HG03469 (cell line): ENCODE data around the gene SOHLH2.

ENCODE experiments used
- ATAC-seq: cut with Tn5 transposase; IDR thresholded peaks from one replicate; pipeline ENCODE4 v1.9.1; 2021; ENCODE audit warnings: mild to moderate bottlenecking, moderate library complexity, moderate number of reproducible peaks; ENCODE audit not compliant: unreplicated experiment

SOHLH2 gene

DNA sequence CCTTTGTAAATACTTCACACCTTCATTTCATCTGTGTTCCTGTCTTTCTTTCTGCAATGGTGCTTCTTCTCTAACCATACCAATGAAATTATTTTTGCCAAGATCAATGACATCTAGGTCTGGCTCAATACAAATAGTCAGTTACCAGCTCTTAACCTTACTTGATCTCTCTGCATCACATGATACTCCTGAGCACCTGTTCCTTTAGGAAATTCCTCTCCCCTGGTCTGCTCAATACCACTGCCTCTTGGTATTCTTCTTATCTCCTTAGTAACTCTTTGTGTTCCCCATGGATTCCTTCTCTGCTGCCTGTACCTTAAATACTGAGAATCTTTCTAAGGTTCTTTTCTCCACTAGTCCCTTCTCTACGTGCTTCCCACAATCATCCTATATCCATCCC lies 25.9 kb downstream of the SOHLH2 start:
- ATAC-seq, result no peak

- no peak for ATAC-seq
These were observed 30.5 kb downstream of the SOHLH2 start for GRCh38 chr13:36183901-36184300.

DNA sequence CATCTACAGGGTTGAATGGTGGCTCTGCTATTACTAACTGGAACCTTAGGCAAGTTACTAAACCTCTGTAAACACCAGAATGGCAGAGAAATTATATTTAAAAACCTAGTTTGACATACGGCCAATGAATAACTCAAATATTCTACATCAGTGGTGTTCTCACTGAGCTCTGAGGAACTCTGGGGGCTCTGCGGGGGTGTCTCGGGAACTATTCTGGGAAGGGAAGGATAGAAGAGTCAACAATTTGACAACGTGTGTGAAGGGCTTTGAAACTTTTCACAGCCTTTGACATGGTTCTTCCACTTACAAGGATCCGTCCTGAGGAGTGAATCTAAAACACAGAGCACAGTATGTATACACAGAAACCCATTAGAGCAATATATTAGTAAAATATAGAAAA lies 38.7 kb downstream of the SOHLH2 start:
- no peak for ATAC-seq

DNA sequence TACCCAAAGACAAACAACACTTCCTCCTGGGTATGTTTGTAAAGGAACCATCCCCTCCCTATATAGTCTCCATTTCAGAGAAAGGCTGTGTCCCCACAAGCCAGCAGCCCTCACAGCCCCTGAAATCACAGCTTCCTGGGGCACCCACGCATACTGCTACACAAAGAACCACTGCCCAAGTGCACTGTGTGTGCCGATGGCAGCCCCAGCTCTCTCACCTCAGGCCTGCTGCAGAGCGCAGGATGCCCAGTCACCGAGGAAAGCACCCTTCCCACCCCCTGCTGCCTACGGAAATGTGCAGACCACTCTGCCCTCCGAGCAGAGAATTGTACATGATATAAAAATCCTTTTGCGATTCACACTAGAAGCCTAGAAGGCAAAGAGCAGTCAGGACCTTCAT lies 39.4 kb downstream of the SOHLH2 start:
- ATAC-seq, result no peak

DNA sequence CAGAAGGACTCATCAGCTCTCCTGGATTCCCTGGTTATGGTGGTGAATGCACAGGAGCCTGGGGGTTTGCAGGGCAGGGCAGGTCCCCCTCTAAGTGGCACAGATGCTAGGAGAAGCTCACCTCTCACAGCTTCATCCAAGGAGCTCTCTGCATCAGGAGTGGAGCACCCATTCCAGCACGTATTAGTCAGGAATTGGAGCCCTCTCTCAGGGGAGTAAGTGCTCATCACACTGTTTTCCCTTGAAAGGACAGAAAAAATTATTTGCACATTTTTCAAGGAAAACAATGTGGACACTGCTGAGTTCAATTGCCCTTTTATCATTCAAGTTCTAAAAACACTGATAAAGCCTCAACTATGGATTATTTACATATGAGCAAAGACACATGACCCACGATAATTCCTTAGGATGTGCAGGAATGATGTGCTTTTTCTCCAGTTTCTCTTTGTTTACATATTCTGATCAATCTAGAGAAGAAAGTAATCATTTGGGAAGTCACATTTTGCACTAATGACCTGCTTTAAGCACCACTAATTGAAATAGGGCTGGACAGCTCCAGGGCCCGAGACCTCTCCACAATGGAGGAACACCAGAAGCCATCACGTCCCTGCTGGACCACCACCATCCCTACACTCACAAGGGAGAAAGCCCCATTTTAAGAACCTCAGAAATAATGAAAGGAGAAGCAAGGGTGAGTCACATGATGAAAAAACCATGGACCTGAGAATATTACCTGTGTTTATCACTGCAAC lies 40.6 kb downstream of the SOHLH2 start:
- no peak for ATAC-seq

- no peak for ATAC-seq
These were observed 48.3 kb downstream of the SOHLH2 start for GRCh38 chr13:36166046-36166445.

GRCh38 chr13:36163809-36164308 lies 50.5 kb downstream of the SOHLH2 start:
- ATAC-seq, result no peak

- no peak for ATAC-seq
These were observed 51.1 kb downstream of the SOHLH2 start for GRCh38 chr13:36163286-36163685.

DNA sequence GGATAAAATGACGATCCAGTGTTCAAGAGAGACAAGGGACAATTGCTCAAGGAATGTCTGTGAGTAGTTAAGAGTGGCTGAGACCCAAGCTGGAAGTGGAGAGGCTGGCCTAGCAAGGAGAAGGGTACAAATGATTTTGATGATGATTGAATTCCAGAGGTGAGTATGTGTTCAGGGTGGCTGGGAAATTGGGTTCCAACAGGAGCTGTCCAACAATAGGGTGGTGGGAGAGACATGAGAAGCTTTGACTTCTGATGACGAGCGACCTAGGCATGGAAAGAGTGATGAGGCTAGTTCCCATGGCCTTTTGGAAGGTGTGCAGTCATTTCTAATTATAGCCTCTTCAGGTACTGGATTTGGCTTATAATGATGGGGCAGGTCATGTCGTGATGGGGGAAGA lies 54.1 kb downstream of the SOHLH2 start:
- no peak for ATAC-seq

GRCh38 chr13:36158611-36159010 lies 55.7 kb downstream of the SOHLH2 start:
- no peak for ATAC-seq

GRCh38 chr13:36157480-36157879 lies 56.9 kb downstream of the SOHLH2 start:
- ATAC-seq, result no peak

- no peak for ATAC-seq
These were observed 59.6 kb downstream of the SOHLH2 start for GRCh38 chr13:36154567-36155291.

DNA sequence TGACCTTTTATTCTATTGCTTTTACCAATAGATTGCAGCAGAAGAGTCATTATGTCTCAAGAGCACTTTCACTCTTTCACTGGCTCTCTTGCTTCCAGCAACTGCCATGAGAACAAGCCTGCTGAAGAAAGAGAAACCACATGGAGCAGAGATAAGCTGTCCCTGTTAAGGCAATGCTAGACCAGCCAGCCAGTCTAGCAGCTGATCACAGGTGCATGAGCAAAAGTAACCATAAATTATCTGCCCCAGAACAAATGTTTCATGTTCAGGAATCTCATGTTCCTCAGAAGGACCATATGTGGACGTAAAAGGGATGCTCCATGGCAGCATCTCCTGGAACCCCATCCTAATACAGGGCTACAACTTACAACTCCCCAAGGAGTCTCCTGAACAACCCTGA lies 62.8 kb downstream of the SOHLH2 start:
- no peak for ATAC-seq

DNA sequence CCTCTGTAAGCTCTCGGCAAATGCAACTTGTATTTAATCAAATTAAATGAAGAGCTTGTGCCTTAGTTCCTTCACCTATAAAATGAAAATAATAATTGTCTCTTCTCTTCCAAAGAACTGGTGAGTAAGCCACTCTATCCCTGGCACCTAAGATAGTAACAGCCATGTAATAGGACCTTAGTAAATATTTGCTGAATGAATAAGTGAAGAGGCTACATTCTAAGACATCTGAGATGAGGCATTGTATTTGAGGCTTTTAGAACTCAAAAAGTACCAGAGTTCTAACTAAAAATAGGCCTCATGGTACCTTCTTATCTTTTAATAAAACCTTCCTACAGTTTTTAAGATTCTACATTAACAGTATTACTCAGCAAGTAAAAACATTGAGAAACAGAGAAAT lies 65.9 kb downstream of the SOHLH2 start:
- no peak for ATAC-seq

DNA sequence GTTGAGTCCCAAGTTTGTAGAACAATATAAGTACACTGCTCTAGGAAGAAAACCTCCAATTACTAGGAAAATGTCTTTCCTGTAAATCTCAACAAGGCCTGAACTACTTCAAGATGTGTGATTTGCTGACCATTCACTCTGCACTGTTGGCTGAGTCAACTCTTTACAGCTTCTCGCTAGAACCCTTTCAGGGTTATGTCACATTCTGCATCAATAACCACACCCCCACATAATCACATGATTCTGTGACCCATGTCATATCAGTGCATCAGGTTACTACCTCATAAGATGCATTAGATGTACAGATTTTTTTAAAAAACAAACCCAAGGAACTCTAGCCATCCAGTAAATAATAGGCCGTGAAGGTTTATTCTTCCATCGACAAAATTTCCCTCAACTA lies 67.0 kb downstream of the SOHLH2 start:
- ATAC-seq, result no peak

- ATAC-seq, result no peak
These were observed 67.7 kb downstream of the SOHLH2 start for GRCh38 chr13:36146511-36147269.

DNA sequence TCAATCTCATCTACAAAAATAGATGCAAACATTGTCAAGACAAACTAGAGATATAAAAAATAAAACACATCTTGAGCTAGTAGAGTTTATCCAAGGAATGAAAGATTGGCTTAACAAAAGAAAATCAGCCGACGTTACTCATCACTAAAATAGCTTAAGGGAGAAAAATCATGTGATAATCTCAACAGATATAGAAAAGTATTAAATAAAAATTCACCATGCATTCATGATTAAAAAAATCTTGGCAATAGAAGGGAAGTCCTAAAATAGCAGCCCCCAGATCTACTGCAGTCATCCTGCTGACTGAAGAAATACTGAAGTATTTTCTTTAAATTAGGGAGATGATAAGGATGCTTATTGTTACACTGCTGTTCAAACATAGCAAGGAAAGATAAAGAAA lies 70.6 kb downstream of the SOHLH2 start:
- ATAC-seq, result no peak

DNA sequence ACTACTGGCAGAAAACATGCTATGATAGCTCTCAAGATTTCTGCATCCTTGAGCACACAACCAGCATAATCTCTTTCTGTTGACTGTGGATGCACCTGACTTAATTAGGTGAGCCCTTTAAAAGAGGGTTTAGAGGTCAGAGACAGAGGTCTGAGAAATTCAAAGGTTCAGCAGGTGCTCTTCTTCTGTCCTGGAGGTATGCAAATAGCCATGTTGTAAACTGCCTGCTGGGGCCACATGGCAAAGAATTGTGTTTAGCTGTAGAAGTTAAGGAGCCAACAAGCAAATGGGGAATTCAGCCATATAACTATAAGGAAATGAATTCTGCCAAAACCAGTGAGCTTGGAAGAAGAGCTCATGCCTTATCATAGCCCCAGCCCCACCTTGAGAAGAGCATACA lies 71.6 kb downstream of the SOHLH2 start:
- no peak for ATAC-seq

DNA sequence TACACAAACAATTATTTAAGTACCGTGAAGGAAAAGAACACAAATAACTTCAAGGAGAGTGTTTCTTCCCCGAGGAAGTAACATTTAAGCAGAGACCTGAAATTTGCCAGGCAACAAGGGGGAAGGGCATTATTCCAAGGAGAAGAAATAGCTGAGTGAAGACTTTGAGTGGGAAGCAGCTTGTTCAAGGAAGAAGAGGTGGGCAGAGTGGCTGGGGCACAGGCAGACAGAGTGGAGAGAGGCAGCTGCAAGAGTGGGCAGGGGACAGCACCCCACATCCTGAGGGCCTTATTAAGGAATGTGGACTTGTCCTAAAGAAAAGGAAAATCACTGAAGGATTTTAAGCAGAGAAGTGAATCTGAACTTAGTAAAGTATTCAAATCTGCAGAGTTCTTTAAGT lies 78.5 kb downstream of the SOHLH2 start:
- no peak for ATAC-seq

GRCh38 chr13:36134632-36135031 lies 79.7 kb downstream of the SOHLH2 start:
- ATAC-seq, result no peak

- no peak for ATAC-seq
These were observed 80.3 kb downstream of the SOHLH2 start for GRCh38 chr13:36133950-36134626.
